Ovary (tissue), 3 donors: ENCODE data around the gene CEP128.

Experiments used
- CTCF ChIP-seq, 3 donors: fragments of 450-650 bp in 2 of 3; fragments of 200-600 bp in 1 of 3; IDR thresholded peaks; one replicate each; pipeline versions ENCODE4 v1.5.1 to v1.8.0; 2016 to 2022; ENCODE audit warnings: antibody characterized with exemption in 3 of 3, mild to moderate bottlenecking in 1 of 3
- POLR2A ChIP-seq: fragments of 450-650 bp; IDR thresholded peaks from one replicate; pipeline ENCODE4 v1.6.1; 2017; ENCODE audit warnings: antibody characterized with exemption, mild to moderate bottlenecking, moderate library complexity
- donor health status: DM: no; HTN: no; CAD: no.

- no peak for TF ChIP-seq CTCF (IDR thresholded peaks at IDR 0.05)
- TF ChIP-seq POLR2A = no peak
Observed at GRCh38 chr14:80772504-80772903, 169.0 kb downstream of the CEP128 start.
